Cardiac muscle cell (in vitro differentiated cells and primary cell): Measurements from ENCODE around the gene KTI12. TPM values are rescaled to one million over a fixed set of nuclear protein-coding genes. Genes with fewer than 3 reads are reported as not detected.

Experiments
- DNase-seq, 2 donors: peaks; one replicate each; pipeline versions ENCODE4 v3.0.0 to v3.0.0-alpha.2; 2010 to 2017; ENCODE audit warnings: low read depth in 1 of 2, low spot score in 1 of 2
- H3K27ac ChIP-seq: fragments of 200-600 bp; sonication (generic); 2 replicates; pipeline ENCODE4 v1.5.1; 2016
- H3K27me3 ChIP-seq: fragments of 200-600 bp; sonication (generic); 2 replicates; pipeline ENCODE4 v1.6.0; 2016; ENCODE audit warnings: control low read depth
- H3K36me3 ChIP-seq: fragments of 200-600 bp; sonication (generic); 2 replicates; pipeline ENCODE4 v1.5.1; 2016; ENCODE audit warnings: control low read depth
- H3K4me1 ChIP-seq: fragments of 200-600 bp; sonication (generic); 2 replicates; pipeline ENCODE4 v1.8.1; 2017; ENCODE audit warnings: low read depth, mild to moderate bottlenecking, mixed run types
- H3K4me3 ChIP-seq: fragments of 200-600 bp; sonication (generic); 2 replicates; pipeline ENCODE4 v1.5.1; 2016; ENCODE audit warnings: mild to moderate bottlenecking
- H3K9me3 ChIP-seq: fragments of 200-600 bp; sonication (generic); 2 replicates; pipeline ENCODE4 v1.5.1; 2017; ENCODE audit warnings: low read depth, mild to moderate bottlenecking, control low read depth
- CTCF ChIP-seq: IDR thresholded peaks from 2 replicates; pipeline ENCODE4 v1.5.1; 2012; ENCODE audit warnings: low read depth, mild to moderate bottlenecking, low read length
- polyA plus RNA-seq: library from polyadenylated mRNA; unstranded; fragments of >200 nt; fragmentation: Nextera tagmentation; extraction: Ambion mirVana; gene quantifications from 2 replicates; pipeline ENCODE4 v1.2.1, GENCODE V29; 2016
- total RNA-seq: library from RNA; depleted of rRNA; stranded (reverse); fragments of >200 nt; gene quantifications from 2 replicates; pipeline ENCODE4 v1.2.3, GENCODE V29; 2016

KTI12 gene
- total and polyA plus RNA-seq, 2 experiments from 2014 or later = 6.6 to 11.9 TPM

- no peaks in the 10 kb centered on the region for H3K4me1 ChIP-seq
- no peak overlapping the region for H3K4me3 ChIP-seq
- DNase-seq = no peak
- no peak for TF ChIP-seq CTCF
- H3K27ac ChIP-seq = no peak overlapping the region
- no peaks in the 10 kb centered on the region for H3K9me3 ChIP-seq
- no peaks in the 10 kb centered on the region for H3K27me3 ChIP-seq
- no peaks in the 10 kb centered on the region for H3K36me3 ChIP-seq
Measured at GRCh38 chr1:51998701-51999100, 34.9 kb downstream of the KTI12 start.

- Histone ChIP-seq H3K4me3 (no peak overlapping the region), H3K27ac (no peak overlapping the region), H3K4me1 (no peaks in the 10 kb centered on the region), H3K36me3 (no peaks in the 10 kb centered on the region), H3K9me3 (no peaks in the 10 kb centered on the region), H3K27me3 (peaks cover 5% of the 10 kb centered on the region)
- no peak for DNase-seq
- TF ChIP-seq CTCF = no peak
Measured at GRCh38 chr1:51997974-51998382, 35.6 kb downstream of the KTI12 start.

GRCh38 chr1:51990478-51990965 is 43.1 kb downstream of the KTI12 start, which contains the start of gene RAB3B:
Gene RAB3B, minus strand, starts transcription at chr1:51990700. Its CDS starts 13,583 bp downstream, at chr1:51977117.
- Histone ChIP-seq H3K27ac (no peak within 1 kb of the TSS), H3K4me3 (peak within 1 kb of the TSS; percentile 75), H3K9me3 (no peaks in the 10 kb centered on the region), H3K36me3 (no peaks in the 10 kb centered on the region), H3K27me3 (peaks cover 21% of the 10 kb centered on the region), H3K4me1 (no peaks in the 10 kb centered on the region)
- no peak for TF ChIP-seq CTCF
- peak; percentile 56 to 81 for DNase-seq

GRCh38 chr1:51989582-51990477 is 43.8 kb downstream of the KTI12 start:
- Histone ChIP-seq H3K27ac (no peak overlapping the region), H3K4me3 (peak overlapping the region; percentile 75)
- TF ChIP-seq CTCF = no peak

GRCh38 chr1:51988254-51988653 is 45.4 kb downstream of the KTI12 start:
- Histone ChIP-seq H3K4me1 (no peaks in the 10 kb centered on the region), H3K27me3 (peaks cover 18% of the 10 kb centered on the region), H3K27ac (no peak overlapping the region), H3K9me3 (no peaks in the 10 kb centered on the region), H3K36me3 (no peaks in the 10 kb centered on the region), H3K4me3 (no peak overlapping the region)
- no peak for DNase-seq
- no peak for TF ChIP-seq CTCF

More at GRCh38 chr1:51989582-51990477, 43.8 kb downstream of the KTI12 start:
- Histone ChIP-seq H3K36me3 (no peaks in the 10 kb centered on the region), H3K4me1 (no peaks in the 10 kb centered on the region), H3K27me3 (peaks cover 21% of the 10 kb centered on the region), H3K9me3 (no peaks in the 10 kb centered on the region)
- no peak for DNase-seq
